ENCODE results near the gene GPR132.
"Not testable (repeated sequence)": the region's sequence is repeated elsewhere in the genome, so short reads cannot be mapped to it uniquely, and the experiment has no call there.

GPR132 gene

GRCh38 chr14:105065280-105066228 lies at the start of gene GPR132:
Gene GPR132 (minus strand): TSS chr14:105065430. CDS start chr14:105055420, 10,010 bp downstream.
- DNase-seq: peak; percentile 69

DNA sequence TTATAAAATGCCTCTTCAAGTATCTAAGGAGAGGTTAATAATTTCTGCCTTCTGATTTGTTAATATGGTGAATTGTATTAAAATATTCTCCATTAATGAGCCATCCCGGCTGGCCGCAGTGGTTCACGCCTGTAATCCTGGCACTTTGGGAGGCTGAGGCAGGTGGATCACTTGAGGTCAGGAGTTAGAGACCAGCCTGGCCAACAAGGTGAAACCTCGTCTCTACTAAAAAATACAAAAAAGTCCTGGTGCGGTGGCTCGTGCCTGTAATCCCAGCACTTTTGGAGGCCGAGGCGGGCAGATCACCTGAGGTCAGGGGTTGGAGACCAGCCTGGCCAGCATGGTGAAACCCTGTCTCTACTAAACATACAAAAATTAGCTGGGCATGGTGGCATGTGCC lies 44.0 kb upstream of the GPR132 start:
- not testable (repeated sequence) for DNase-seq

DNA sequence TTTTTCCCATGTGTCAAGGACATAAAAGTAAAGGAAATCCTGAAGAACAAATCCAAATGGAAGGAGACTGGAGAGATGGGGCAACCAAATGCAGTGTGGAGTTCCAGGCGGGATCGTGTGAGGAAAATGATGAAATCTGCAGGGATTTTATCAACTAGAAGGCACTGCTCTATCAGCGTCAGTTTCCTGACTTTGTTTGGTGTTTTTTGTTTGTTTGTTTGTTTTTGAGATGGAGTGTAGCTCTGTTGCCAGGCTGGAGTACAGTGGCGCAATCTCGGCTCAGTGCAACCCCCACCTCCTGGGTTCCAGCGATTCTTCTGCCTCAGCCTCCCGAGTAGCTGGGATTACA lies 43.3 kb upstream of the GPR132 start:
- DNase-seq: no peak

DNA sequence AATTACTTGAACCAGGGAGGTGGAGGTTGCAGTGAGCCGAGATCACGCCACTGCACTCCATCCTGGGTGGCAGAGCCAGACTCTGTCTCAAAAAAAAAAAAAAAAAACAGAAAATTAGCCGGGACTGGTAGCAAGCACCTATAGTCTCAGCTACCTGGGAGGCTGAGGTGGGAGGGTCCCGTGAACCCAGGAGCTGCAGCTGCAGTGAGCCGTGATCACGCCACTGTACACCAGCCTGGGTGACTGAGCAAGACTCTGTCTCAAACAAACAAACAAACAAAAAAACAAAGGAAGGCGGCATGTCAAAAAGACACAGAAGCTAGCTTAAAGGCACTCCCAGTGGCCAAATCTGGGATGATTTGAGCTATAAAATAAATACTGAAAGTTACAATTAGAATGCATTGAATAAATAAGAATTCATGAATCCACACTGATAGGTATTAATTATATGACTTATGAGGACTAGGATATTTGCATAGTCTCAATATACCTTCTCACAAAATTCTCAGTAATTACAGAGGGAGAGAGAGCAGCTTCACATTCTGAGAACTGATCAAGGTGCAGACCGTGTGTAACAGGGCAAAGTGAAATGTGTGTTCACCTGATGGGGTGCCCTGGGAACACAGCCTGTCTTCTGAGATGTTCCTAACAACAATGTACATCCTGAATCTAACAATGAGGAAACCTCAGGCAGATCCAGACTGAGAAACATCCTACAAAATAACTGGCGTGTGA lies 42.7 kb upstream of the GPR132 start:
- no peak for DNase-seq

- no peak for DNase-seq
Measured at GRCh38 chr14:105107351-105107750, 42.1 kb upstream of the GPR132 start.

GRCh38 chr14:105105158-105105557 lies 39.9 kb upstream of the GPR132 start:
- DNase-seq: no peak

GRCh38 chr14:105102893-105103292 lies 37.7 kb upstream of the GPR132 start:
- DNase-seq: no peak

DNA sequence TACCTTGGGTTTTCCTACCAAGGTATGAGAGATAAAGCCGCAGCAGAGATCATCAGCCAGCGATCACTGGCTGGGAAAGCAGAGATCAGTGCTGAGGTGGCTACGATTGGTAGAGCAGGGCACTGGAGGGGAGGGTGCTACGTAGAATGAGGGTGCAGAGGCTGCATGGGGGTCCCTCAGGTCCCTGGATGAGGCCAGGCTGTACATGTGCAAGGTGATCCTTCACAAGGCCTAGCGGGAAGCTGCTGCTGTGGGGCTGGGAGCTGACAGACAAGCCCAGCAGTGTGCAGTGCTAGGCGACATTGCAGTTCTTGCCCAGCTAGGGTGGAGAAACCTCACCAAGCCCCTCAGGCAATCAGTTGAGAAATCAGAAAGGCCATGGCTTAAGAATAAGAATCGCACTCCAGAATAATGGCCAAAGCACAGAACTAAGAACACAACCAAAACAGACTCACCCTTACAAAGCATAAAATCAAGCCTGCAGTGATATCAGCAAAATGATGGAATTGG lies 37.2 kb upstream of the GPR132 start:
- no peak for DNase-seq

GRCh38 chr14:105100910-105101309 lies 35.7 kb upstream of the GPR132 start:
- no peak for DNase-seq

DNA sequence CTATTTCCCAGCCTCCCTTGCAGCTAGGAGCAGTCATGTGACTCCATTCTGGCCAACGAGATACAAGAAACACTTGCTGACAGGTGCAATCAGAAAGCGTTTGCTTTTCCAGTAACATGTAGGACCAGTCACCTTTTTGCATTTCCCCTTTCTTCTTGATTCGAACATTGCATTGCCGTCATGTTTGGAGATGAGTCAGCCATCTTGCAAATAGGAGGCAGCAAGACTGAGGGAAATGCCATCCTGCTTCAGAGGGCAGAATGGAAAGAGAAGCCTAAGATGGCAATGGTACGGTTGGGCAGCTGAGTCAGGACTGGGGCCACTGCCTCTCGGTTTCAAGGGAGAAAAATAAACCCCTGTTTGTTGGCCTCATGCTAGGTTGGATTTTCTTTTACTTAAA lies 34.5 kb upstream of the GPR132 start:
- no peak for DNase-seq

GRCh38 chr14:105098316-105098715 lies 33.1 kb upstream of the GPR132 start:
- DNase-seq: no peak

GRCh38 chr14:105097794-105098127 lies 32.5 kb upstream of the GPR132 start:
- DNase-seq: no peak

- DNase-seq: no peak
Measured at GRCh38 chr14:105096206-105096875, 31.1 kb upstream of the GPR132 start.

- DNase-seq: no peak
Measured at GRCh38 chr14:105095236-105095805, 30.1 kb upstream of the GPR132 start.

DNA sequence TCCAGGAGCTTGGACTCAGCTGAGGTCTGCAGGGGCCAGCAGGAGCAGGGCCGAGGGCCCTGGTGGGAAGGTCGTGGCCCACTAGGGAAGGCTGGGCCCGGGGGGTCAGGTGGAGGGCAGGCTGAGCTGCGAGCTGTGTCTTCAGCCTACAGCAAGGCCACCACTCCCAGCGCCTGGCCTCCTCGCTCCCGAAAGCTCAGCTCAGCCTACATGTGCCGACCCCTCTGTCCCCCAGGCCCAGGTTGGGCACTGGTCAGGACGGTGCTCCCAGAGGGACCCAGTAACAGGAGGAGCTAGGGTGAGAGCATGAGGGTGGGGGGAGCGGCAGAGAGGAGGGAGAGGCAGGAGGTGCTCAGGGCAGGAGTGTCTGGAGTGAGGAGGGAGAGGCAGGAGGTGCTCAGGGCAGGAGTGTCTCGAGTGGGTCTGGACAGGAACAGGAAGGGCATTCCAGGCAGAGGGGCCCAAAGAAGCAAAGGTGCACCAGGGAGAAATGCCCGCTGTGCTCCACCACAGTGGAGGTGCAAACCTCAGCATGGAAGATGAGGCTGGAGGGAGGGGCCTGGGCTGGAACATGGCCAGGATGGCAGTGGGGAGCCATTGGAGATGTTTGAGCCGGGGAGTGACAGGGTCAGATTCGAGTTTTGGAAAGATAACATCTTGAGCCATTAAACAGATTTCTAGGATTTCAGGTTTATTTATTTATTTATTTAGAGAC lies 29.1 kb upstream of the GPR132 start:
- DNase-seq: no peak

- peak; percentile 81 for DNase-seq
Measured at GRCh38 chr14:105093431-105094192, 28.4 kb upstream of the GPR132 start.

- peak; percentile 70 for DNase-seq
Measured at GRCh38 chr14:105093038-105093430, 27.8 kb upstream of the GPR132 start.

DNA sequence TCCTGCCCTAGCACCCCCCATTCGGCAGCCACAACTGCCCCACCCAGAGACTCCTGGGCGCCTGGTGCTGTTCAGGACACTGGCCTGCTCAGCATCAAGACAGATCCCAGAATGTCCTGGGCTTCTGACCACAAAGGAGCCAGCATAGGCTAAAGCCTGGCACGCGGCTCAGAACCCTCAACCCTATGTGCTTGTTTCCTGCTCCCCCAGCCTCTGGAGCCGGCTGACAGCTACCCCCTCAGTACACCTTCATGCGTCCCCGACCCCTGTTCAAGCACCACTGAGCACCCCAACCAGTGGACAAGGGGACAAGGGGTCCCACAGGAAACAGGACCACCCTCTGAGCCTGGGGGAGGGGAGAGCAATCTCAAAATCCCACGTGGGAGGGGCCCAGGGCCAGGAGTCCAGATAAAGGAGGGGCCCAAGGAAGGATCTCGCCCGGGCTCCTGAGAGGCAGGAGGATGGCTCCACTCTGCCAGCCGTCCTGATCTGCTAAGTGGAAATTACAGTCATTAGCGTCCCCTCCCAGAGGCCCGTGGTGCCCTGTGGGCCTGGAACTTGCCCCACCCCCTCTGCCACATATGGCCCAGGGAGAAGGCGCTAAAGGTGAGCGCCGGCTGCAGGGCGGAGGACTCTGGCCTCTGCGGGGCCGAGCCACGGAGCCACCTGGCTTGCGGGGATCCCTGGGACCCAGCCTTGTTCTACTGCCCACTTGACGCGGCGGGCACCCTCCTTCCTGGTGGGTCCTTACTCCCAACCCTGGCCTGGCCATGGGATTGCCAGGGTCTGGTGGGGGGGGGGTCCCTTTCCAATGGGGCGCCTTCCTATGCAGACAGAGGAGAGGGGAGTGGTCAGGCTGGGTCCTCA lies 27.2 kb upstream of the GPR132 start:
- no peak for DNase-seq

- DNase-seq: no peak
Measured at GRCh38 chr14:105091517-105092170, 26.4 kb upstream of the GPR132 start.

GRCh38 chr14:105091054-105091516 lies 25.9 kb upstream of the GPR132 start:
- DNase-seq: no peak

Measured in stimulated activated CD4-positive, alpha-beta T cell treated with anti-CD3 and anti-CD28 coated beads, Interleukin-12 subunit alpha, Interleukin-12 subunit beta, amount 100 ng/mL, for 4 hours (primary cell).